Body of pancreas (tissue), 4 donors: ENCODE data around the gene SPOUT1.

Experiments used
- CTCF ChIP-seq, 7 experiments: fragments of 450-650 bp in 4 of 7; fragments of 200-600 bp in 3 of 7; sonication (generic) in 3 of 7; IDR thresholded peaks; one replicate each; pipeline ENCODE4 v1.5.1; 2016 to 2019; ENCODE audit warnings: antibody characterized with exemption in 7 of 7
- POLR2A ChIP-seq, 3 donors: fragments of 450-650 bp; IDR thresholded peaks; one replicate each; pipeline ENCODE4 v1.6.1; 2016; ENCODE audit warnings: antibody characterized with exemption in 3 of 3, mild to moderate bottlenecking in 2 of 3

- TF ChIP-seq POLR2A (IDR thresholded peaks at IDR 0.05) (no peak), CTCF (IDR thresholded peaks at IDR 0.05) (no peak)
These were observed 56.5 kb downstream of the SPOUT1 start for GRCh38 chr9:128773049-128773448.
